HG03175 (cell line): Measurements from ENCODE around the gene ABLIM2.

Source experiments
- ATAC-seq: cut with Tn5 transposase; IDR thresholded peaks from one replicate; pipeline ENCODE4 v1.9.1; 2021; ENCODE audit warnings: mild to moderate bottlenecking, moderate library complexity; ENCODE audit not compliant: unreplicated experiment

Gene ABLIM2

DNA sequence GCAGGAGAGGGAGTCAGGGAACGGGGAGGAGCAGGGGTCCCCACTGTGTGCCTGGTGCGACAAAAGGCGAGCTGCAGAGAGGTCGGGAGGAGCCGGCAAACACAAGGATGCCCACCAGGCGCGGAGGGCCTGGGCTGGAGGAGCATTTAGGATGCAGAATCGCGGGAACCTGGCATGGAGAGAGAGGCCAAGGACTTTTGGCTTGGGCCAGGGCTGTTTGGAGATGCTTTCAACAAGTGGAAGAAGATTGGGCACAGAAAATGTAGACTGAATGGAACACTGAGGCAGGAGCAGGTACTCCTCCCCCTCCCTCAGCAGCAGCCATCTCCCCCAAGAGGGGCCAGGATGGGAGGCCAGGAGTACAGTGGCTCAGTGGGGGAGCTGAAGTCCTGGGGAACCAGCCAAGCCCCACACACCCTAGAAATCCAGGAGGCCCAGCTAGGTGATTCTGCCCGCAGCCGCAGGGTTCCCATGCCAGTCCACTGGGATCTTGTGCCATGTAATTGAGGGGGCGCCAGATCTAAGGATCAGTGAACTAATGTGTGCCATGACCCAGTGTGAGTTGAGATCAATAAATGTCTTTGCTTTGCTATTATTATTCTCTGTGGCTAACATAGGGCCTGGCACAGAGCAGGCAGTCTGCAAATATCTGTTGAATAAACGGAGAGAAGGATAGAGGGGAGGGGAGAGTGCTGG, 1.1 kb upstream of the ABLIM2 start:
- no peak for ATAC-seq

DNA sequence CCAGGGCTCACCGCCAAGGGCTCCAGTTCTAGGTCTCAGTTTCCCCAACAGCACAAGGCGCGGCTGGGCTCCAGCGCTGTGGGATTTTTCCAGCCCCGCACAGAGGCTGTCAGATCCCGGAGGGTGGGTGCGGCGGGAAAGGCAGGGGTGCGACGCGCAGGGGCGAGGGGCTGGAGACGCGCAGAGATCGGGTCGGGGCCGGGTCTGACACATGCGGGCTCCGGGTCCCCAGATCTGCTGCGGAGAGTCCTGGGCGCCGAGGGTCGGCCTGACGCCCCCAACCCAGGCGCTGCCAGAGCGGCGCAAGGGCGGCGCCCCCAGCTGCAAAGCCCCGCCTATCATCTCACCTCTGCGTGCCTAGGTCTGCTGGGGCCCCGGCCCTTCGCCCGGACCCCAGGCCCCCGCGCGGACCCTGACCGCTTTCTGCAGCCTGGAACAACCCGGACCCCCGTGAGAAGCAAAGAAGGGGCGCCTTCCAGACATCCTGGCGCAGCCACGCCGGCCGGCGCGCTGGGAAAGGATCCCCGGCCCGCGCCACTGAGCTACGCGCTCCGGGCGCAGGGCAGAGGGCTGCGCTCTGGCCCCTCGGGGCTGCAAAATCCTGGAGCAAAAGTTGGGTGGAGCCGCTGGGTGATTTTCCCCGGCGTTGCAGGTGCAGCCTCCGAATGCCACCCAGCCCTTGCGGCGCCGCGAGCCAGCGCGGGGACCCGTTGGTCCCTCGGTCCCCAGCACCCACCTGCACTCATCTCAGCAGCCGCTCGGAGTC, 486 bp downstream of the ABLIM2 start:
- no peak for ATAC-seq

DNA sequence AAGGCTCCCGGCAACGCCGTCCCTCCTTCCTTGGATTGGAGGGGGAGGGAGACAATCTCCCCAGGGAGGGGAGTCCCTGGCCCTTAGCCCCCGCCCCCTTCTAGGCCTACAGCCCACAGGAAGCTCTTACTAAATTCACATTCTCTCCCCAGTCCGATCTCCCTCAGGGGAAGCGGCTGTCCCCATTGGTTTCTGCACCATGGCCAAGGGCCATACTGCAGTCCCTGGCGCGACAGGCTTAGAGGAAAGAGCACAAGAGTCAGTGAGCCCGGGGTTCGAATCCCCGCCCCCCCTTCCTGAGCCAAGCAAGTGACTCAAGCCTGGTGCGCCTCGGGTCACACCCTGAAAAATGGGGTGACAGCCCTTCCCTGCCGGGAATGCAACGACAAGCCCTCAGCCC, 1.1 kb downstream of the ABLIM2 start:
- no peak for ATAC-seq

DNA sequence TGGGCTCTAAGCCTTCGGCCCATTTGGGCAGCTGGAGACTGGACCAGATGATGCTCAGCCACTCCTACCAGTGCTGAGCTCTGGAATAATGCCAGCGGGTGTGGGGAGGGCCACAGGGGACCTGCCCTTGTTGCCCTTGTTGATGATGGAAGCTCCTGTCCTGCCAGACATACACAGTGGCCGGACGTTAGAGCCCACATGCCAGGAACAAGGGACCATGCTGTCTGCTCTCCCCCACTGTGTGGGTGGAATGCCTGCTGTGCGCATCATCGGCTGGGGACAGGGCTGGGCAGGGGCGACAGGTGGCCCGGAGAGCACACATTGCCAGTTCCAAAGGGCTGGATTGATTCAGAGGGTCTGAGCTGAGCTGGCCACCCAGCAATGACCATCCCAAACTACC, 2.0 kb downstream of the ABLIM2 start:
- no peak for ATAC-seq

DNA sequence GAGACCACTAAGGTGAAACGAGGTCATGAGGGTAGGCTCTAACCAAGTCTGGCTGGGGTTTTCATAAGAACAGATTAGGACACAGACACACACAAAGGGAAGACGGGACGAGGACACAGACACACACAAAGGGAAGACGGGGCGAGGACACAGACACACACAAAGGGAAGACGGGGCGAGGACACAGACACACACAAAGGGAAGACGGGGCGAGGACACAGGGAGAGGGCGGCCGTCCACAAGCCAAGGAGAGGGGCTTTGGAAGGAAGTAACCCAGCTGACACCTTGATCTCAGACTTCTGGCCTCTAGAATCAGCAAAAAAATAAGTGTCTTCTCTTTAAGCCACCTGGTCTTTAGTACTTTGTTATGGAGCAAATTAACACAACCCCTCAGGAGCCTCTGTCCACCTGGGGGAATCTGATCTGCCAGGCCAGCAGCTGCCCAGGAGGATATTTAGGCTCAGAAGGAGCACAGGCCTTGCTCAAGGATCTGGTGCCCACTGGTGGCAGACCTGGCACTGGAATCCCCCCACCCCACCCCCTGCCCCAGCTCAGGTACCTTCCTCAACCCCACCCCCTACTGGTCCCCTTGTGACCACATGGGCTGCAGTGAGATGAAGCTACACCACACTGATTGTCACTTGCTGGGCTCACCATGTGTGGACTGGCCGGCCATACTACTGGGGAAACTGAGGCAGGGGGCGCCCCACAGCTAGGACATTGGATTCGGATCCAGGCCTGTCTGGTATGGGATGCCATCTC, 2.8 kb downstream of the ABLIM2 start:
- ATAC-seq, result no peak

DNA sequence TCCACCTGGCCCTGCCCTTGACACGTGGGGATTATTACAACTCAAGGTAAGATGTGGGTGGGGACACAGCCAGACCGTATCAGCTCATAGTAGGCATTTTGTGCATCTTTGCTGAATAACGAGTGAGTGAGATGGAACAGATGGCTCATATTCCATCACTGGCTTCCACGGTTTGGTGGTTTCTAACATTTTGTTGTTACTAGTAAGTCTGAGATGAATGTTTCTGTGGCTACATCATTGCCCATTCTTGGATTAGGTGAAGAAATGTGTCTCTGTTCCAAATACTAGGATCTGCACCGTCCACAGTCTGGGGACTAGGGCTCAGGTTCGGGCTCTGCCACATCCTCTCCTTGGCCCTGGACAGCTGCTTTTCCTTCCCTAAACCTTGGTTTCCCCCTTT, 3.6 kb downstream of the ABLIM2 start:
- ATAC-seq, result no peak

GRCh38 chr4:8153441-8153840, 5.2 kb downstream of the ABLIM2 start:
- no peak for ATAC-seq

GRCh38 chr4:8152865-8153257, 5.8 kb downstream of the ABLIM2 start:
- no peak for ATAC-seq

DNA sequence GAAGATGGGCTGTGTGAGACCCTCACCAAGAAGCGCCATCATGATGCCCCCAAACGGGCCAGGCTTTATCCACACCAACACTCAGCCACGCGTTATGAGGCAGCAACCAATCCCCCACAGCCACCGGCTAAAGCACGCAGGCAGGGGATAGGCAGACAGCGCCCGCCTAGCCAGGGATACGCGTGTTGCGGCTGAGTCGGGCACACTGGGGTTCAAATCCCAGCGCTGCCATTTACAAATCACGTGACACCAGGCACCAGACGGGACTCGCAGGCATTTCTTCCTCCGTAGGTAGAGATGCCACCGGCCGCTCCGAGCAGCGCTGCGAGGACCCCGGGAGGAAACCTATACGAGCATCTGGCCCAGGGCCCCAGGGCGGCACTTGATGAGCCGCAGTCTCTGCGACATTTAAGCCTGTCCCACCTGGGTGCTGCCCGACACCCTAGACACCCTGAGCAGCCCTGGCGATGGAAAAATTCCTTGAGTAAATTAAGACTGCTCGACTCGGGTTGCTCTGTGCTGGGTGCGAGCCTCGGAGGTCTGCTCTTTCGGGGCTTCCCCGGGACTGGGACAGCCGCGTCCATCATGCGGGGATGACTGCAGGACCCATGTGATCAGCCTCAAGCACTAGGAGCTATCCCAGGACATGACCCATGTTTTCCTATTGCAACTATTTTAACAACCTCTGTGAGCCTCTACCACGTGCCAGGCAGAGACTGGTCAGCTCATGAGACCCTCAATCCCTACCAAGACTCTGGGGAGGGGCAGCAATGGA, 6.3 kb downstream of the ABLIM2 start:
- no peak for ATAC-seq

GRCh38 chr4:8151165-8151650, 7.4 kb downstream of the ABLIM2 start:
- ATAC-seq, result no peak

DNA sequence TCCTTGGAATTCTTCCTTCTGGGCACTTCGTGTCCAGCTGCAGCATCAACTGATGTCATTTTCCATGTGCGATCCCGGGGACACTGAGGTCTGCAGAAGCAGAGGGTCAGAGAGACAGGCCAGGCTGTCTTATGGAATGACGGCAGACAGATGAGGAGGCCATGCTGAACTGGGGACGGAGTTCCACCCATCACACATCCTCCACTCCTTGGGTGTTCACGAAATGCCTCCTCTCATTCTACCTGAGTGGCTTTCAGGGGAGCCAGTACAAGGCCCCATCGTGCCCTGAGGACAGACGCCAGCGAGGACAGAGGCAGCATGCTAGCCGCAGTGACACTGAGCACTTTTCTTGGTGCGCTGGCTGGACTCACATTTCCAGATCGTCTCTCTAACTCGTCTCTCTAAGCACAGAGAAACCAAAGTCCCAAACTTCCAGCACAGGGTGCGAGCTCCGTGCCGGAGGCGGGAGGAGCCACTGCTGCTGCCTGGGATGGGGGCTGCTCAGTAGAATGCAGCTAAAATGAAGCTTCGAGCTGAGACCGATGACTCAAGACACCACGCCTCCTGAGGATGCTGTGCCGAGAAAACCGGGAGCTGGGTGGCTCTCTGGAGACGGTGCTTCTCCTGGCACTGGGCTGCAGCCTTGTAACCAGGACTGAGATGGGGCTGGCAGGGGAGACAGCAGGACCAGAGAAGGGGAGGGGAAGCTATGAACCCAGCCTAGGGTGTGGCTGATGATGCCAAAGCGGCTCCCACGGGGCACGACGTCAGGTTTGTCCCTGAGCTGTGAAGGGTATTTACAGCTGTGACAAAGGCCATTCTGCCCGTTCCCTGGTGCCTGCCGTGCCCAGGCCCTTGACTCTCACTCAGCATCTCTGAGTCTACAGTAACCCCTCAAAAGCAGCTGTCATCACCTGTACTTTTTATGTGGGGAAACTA, 8.2 kb downstream of the ABLIM2 start:
- no peak for ATAC-seq

DNA sequence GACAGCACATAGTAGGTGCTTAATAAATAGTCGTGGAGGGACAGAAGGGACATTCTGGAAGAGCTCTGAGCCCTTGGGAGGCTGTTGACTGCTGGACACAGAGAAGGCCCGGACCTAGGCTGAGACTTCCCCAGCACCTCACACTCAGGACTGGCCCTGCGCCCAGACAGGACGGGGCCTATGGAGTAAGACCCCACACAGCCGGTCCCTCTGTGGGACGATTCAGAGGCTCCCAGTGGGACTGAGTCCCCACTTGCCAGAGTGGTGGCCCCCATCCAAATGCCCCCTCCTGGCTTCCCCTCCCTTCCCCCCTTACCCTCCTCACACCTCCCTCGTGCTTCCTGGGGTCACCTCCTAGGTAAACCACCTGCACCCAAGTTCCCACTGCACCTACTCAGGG, 8.9 kb downstream of the ABLIM2 start:
- ATAC-seq, result no peak

DNA sequence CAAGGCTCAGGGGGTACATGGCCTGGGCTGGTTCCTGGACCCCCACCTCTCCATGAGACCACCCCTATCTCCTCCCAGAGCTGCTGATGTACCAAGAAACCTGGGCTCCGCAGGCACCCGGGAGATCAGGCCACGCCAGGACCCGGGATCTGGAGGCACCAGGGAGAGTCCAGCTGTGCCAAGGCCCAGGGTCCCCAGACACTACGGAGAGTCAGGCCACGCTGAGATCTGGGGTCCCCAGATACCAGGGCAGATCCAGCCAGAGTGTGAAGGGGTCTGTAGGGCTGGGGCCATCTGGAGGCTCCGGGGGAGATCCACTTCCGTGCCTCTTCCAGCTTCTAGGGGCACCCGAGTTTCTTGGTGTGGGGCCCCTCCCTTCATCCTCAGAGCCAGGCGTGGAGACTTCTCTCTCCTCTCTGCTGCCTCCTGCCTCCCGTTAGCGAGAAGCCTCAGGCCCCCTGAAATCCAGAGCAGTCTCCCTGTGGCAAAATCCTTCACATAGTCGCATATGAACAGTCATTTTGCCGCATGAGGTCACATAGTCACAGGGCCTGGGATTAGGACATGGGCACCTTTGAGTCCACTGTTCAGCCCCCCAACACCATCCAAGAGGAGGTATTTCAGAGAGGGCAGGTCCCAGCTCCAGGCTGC, 9.7 kb downstream of the ABLIM2 start:
- no peak for ATAC-seq

GRCh38 chr4:8148159-8148558, 10.5 kb downstream of the ABLIM2 start:
- ATAC-seq, result no peak

DNA sequence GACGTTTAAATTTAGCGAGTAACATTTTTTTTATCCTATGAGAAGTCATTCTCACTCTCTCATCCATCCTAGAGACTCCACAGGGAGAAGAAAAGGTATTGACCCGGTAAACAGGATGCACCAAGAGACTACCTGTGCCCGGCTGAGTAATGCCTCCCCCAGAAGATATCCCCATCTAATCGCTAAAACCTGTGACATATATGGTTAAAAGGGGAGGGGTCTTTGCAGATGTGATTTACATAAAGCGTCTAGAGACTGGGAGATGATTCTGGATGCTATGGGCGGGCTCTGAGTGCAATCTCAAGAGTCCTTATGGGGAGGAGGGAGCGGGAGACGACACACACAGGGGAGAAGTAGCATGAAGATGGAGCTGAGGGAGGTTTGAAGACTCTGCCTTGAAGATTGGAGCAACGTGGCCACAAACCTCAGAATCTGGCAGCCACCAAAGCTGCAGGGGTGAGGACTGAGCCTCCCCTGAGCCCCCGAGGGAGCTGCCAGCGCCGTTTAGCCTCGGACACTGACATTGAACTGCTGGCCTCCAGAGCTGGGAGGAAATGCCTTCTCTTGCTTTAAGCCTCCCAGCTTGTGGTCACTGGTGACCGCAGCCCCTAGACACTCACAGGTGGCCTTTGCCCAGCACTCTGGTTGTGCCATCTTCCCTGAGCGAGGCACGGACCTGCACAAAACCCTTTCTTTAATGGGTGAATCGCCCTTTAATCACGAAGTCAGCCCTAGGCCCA, 11.2 kb downstream of the ABLIM2 start:
- no peak for ATAC-seq

- ATAC-seq, result no peak
Observed at GRCh38 chr4:8146157-8146556, 12.5 kb downstream of the ABLIM2 start.

DNA sequence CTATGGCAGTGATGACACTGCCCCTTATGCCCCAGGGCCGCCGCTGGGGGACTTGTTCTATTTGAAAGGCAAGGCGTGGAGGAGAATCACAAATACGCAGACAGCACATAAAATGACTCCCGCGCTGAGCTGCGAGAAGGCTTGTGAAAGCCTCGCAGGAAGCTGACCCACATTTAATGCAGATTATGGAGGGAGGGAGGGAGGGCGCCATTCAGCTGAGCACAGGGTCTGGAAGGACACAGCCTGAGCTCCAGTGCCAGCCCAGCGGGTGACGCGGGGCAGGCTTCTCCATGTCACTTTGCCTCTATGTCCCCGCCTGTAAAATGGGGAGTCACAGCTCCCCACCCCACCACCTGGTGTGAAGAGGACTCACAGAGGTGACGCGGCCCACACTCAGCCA, 14.3 kb downstream of the ABLIM2 start:
- no peak for ATAC-seq

- ATAC-seq, result no peak
Observed at GRCh38 chr4:8143392-8144140, 15.0 kb downstream of the ABLIM2 start.
